ENCODE measurements around the gene KRTAP4-2. TPM values are rescaled to one million over a fixed set of nuclear protein-coding genes. Genes with fewer than 3 reads are reported as not detected.

Gene KRTAP4-2
- total RNA-seq, 1 experiment from 2014 or later: not detected

DNA sequence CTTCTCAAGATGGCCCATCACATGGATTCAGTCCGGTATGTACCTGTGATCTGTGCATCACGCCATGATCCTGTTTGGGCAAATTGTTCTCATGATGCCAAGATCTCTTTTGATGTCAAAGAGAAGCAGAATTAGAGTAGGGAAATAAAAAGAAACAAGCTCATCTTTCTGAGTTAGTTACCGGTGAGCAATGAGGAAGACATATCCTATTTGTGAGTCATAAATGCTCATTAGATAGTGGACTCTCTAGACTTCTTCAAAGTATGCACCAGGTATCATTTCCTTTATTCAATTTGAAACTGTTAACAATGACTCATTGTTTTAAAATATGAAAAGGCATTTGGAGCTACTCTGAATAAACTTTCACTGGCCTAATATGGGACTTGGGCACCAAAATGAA is 46.0 kb downstream of the KRTAP4-2 start:
- ATAC-seq: peak; percentile 91
- ChIA-PET POLR2A (no interaction called here), RAD21 (ENCODE audit: low non-redundant PET in 1 of 2, low total read pairs in 2 of 2, uncharacterized antibody in 2 of 2, unreplicated experiment in 2 of 2) (no interaction called here), CTCF (interaction anchor here (1.5 kb wide), 1 partner anchor 222 kb away, joined by 3 read pairs; no protein-coding TSS in a partner anchor)
- H3K4me3 ChIP-seq (replicated peaks in 1 of 2; ENCODE audit: low read depth in 1 of 2, low read length in 2 of 2): no peak overlapping the region
- H3K4me2 ChIP-seq (ENCODE audit: low read length): peak overlapping the region; percentile 39
- H3K9me2 ChIP-seq (ENCODE audit: insufficient read depth): no peaks in the 10 kb centered on the region
- H4K20me1 ChIP-seq (ENCODE audit: insufficient read depth): no peaks in the 10 kb centered on the region
- BruUV-seq (replicated peaks): no TSS peak
- peaks cover 0 to 4% of the 10 kb centered on the region in 2 experiments; a peak in 1 of 4 replicates for H3K9me3 ChIP-seq (ENCODE audit: control insufficient read depth in 1 of 2, insufficient read depth in 1 of 2, low read depth in 1 of 2, low read length in 2 of 2)
- no peaks in the 10 kb centered on the region for H3K79me2 ChIP-seq (ENCODE audit: insufficient read depth, low read length)
- peak overlapping the region; percentile 73; the same call in 1 of the 2 replicates for H3K27ac ChIP-seq (ENCODE audit: low read depth, low read length)
- peaks cover 0 to 17% of the 10 kb centered on the region in 2 experiments; a peak in 2 of 4 replicates for H3K36me3 ChIP-seq (ENCODE audit: control insufficient read depth in 1 of 2, insufficient read depth in 2 of 2, low read length in 2 of 2)
- no peak overlapping the region for H2AFZ ChIP-seq (ENCODE audit: low read depth, low read length, poor library complexity, severe bottlenecking)
- peak overlapping the region; percentile 41 for H3K9ac ChIP-seq (ENCODE audit: low read length)
- DNase-seq (ENCODE audit: low read depth, low spot score): peak; percentile 77
- H3K4me1 ChIP-seq (ENCODE audit: control insufficient read depth in 1 of 2, insufficient read depth in 2 of 2, low read length in 2 of 2): peaks cover 3 to 31% of the 10 kb centered on the region in 2 experiments; a peak in 2 of 4 replicates
- intact Hi-C loops (cut with micrococcal nuclease): no loop called here
- no peaks in the 10 kb centered on the region for H3K27me3 ChIP-seq (ENCODE audit: insufficient read depth, low read length)
- TF ChIP-seq JUND (IDR thresholded peaks at IDR 0.05) (peak; percentile 97), POLR2AphosphoS5 (IDR thresholded peaks at IDR 0.05; ENCODE audit: low read depth, low read length) (peak; percentile 49; the same call in 1 of the 2 replicates), EZH2phosphoT487 (IDR thresholded peaks at IDR 0.05; ENCODE audit: borderline replicate concordance) (no peak), EGR1 (IDR thresholded peaks at IDR 0.05; ENCODE audit: low read depth) (no peak), POLR2A (IDR thresholded peaks at IDR 0.05; ENCODE audit: borderline replicate concordance, extremely low read depth, insufficient read depth, insufficient read length) (no peak), FOSL1 (IDR thresholded peaks at IDR 0.05; ENCODE audit: low read depth) (peak; percentile 96), ZNF274 (IDR thresholded peaks at IDR 0.05; ENCODE audit: low read depth, low read length) (no peak), TCF7L2 (IDR thresholded peaks at IDR 0.05; ENCODE audit: borderline replicate concordance, extremely low read depth, insufficient read depth, insufficient read length) (peak; percentile 87), ELF1 (IDR thresholded peaks at IDR 0.05; ENCODE audit: borderline replicate concordance, low read depth) (peak; percentile 54), SIN3A (IDR thresholded peaks at IDR 0.05; ENCODE audit: low read depth) (peak; percentile 74; the same call in 1 of the 2 replicates), ZFX (IDR thresholded peaks at IDR 0.05) (no peak), EZH2 (IDR thresholded peaks at IDR 0.05) (no peak), CBX3 (IDR thresholded peaks at IDR 0.05; ENCODE audit: low read depth) (peak; percentile 92; the same call in 1 of the 2 replicates), RAD21 (IDR thresholded peaks at IDR 0.05; ENCODE audit: low read depth) (peak; percentile 29; the same call in 1 of the 2 replicates), SP1 (IDR thresholded peaks at IDR 0.05; ENCODE audit: low read depth) (peak; percentile 95), SRF (IDR thresholded peaks at IDR 0.05; ENCODE audit: low read depth) (peak; percentile 76; the same call in 1 of the 2 replicates)
- TF ChIP-seq, protein P1, sequence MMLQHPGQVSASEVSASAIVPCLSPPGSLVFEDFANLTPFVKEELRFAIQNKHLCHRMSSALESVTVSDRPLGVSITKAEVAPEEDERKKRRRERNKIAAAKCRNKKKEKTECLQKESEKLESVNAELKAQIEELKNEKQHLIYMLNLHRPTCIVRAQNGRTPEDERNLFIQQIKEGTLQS (IDR thresholded peaks at IDR 0.05): no peak; the same call in 1 of the 2 replicates
- TF ChIP-seq, protein P2, sequence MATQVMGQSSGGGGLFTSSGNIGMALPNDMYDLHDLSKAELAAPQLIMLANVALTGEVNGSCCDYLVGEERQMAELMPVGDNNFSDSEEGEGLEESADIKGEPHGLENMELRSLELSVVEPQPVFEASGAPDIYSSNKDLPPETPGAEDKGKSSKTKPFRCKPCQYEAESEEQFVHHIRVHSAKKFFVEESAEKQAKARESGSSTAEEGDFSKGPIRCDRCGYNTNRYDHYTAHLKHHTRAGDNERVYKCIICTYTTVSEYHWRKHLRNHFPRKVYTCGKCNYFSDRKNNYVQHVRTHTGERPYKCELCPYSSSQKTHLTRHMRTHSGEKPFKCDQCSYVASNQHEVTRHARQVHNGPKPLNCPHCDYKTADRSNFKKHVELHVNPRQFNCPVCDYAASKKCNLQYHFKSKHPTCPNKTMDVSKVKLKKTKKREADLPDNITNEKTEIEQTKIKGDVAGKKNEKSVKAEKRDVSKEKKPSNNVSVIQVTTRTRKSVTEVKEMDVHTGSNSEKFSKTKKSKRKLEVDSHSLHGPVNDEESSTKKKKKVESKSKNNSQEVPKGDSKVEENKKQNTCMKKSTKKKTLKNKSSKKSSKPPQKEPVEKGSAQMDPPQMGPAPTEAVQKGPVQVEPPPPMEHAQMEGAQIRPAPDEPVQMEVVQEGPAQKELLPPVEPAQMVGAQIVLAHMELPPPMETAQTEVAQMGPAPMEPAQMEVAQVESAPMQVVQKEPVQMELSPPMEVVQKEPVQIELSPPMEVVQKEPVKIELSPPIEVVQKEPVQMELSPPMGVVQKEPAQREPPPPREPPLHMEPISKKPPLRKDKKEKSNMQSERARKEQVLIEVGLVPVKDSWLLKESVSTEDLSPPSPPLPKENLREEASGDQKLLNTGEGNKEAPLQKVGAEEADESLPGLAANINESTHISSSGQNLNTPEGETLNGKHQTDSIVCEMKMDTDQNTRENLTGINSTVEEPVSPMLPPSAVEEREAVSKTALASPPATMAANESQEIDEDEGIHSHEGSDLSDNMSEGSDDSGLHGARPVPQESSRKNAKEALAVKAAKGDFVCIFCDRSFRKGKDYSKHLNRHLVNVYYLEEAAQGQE (IDR thresholded peaks at IDR 0.05; ENCODE audit: low read depth): no peak
- TF ChIP-seq, protein P3, sequence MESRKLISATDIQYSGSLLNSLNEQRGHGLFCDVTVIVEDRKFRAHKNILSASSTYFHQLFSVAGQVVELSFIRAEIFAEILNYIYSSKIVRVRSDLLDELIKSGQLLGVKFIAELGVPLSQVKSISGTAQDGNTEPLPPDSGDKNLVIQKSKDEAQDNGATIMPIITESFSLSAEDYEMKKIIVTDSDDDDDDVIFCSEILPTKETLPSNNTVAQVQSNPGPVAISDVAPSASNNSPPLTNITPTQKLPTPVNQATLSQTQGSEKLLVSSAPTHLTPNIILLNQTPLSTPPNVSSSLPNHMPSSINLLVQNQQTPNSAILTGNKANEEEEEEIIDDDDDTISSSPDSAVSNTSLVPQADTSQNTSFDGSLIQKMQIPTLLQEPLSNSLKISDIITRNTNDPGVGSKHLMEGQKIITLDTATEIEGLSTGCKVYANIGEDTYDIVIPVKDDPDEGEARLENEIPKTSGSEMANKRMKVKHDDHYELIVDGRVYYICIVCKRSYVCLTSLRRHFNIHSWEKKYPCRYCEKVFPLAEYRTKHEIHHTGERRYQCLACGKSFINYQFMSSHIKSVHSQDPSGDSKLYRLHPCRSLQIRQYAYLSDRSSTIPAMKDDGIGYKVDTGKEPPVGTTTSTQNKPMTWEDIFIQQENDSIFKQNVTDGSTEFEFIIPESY (IDR thresholded peaks at IDR 0.05; ENCODE audit: extremely low read depth, insufficient replicate concordance, low read length): peak; percentile 48
- TF ChIP-seq, protein P4, sequence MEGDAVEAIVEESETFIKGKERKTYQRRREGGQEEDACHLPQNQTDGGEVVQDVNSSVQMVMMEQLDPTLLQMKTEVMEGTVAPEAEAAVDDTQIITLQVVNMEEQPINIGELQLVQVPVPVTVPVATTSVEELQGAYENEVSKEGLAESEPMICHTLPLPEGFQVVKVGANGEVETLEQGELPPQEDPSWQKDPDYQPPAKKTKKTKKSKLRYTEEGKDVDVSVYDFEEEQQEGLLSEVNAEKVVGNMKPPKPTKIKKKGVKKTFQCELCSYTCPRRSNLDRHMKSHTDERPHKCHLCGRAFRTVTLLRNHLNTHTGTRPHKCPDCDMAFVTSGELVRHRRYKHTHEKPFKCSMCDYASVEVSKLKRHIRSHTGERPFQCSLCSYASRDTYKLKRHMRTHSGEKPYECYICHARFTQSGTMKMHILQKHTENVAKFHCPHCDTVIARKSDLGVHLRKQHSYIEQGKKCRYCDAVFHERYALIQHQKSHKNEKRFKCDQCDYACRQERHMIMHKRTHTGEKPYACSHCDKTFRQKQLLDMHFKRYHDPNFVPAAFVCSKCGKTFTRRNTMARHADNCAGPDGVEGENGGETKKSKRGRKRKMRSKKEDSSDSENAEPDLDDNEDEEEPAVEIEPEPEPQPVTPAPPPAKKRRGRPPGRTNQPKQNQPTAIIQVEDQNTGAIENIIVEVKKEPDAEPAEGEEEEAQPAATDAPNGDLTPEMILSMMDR (IDR thresholded peaks at IDR 0.05 in 2 of 3, conservative IDR thresholded peaks at IDR 0.05 in 1 of 3; ENCODE audit: borderline replicate concordance in 1 of 3, insufficient read depth in 1 of 3, low read depth in 2 of 3, low read length in 2 of 3): no peak
- TF ChIP-seq, protein P5, sequence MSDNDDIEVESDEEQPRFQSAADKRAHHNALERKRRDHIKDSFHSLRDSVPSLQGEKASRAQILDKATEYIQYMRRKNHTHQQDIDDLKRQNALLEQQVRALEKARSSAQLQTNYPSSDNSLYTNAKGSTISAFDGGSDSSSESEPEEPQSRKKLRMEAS (IDR thresholded peaks at IDR 0.05): peak; percentile 50; the same call in 1 of the 2 replicates
